CD4-positive, alpha-beta T cell treated with Interleukin-4 for 1 hour (primary cell): ENCODE measurements around the gene HSPA4L.

Experiments
- DNase-seq, 2 donors: peaks; one replicate each; pipeline ENCODE4 v3.0.0-alpha.2; 2020 to 2022

HSPA4L gene

GRCh38 chr4:127870688-127871087 lies 88.6 kb downstream of the HSPA4L start:
- DNase-seq: no peak

- no peak for DNase-seq
Measured at GRCh38 chr4:127875791-127876190, 93.7 kb downstream of the HSPA4L start.

DNA sequence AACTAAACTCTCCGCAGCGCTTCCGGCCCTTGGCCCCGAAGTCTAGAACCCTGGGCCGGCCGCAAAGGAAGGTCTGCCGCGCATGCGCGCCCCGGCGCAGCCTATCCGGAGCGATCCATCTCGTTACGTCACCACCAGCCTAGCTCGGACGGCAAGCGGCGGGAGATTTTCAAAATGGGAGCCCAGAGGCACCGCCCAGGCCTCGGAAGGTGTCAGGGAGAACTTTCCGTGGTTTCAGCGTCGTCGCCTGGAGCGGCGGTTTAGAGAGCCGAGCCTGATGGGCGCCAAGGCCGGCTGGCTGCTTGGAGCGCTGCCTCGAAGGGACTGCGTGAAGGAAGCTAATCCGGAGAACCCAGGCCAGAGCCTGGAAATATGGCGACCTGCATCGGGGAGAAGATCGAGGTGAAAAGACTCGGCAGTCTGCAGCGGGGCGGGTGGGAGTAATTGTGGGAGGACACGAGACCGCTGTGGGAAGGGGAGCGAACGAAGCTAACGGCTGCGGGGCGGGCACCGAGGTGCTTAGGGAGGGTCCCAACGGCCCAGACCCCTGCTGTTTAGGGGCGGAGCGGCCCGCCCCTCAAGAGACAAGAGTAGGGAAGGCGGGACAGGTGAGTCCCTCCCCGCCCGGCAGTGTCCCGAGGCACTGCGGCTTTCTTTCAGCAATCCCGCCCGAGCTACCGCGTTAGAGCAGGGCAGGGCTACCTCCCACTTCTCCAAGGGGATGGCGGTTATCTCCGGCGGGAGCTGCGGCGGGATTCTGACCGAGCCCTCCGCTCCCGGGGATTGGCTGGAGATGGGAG lies 98.8 kb downstream of the HSPA4L start, which contains the start of gene PLK4:
Gene PLK4 (plus strand): TSS at position 131 of the 800 bp plus-strand sequence. CDS start 242 bp downstream, at position 373.
- peak; percentile 96 to 97 for DNase-seq

DNA sequence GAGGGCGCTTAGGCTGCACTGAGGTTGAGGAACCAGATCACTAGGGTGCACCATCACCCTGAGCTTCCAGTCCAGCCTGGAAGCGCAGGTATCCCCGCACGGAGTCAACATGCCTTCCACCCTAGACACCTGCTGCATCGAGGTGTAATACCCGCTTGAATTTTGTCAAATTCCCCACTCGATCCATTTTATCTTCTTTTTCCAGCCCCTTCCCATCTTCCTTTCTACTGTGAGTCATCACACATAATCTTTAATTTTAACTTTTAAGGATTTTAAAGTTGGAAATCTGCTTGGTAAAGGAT lies 99.4 kb downstream of the HSPA4L start:
- DNase-seq: peak in 1 of 2 donors; percentile 22

DNA sequence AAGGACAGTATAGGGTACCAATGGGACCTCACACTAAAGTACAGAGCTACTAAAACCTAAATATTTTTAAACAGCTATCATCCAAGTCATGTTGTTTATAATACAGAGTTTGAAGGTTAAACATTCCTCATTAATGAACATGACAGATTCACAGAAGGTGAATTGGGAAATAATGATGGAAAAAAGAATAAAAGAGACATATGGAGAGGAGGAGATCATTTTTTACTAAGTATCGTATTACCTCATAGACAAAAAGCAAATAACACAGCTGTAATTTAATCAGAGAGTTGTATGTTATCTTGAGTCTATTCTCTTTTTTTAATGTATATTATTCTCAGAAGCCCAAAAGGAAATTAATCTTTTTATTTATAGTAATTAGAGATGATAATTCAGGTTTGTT lies 106.4 kb downstream of the HSPA4L start:
- no peak for DNase-seq

GRCh38 chr4:127889903-127890302 lies 107.8 kb downstream of the HSPA4L start:
- no peak for DNase-seq
